Measurements from ENCODE around the gene SARDH.

Gene SARDH

GRCh38 chr9:133684936-133685361, 53.2 kb downstream of the SARDH start:
- no peaks in the 10 kb centered on the region for H4K20me1 ChIP-seq (ENCODE audit: control insufficient read depth, insufficient read depth, low read depth, low read length)
- no peaks in the 10 kb centered on the region for H3K27me3 ChIP-seq (ENCODE audit: control insufficient read depth, low read length)
- 0 out of 2 replicates have a peak overlapping the region, but pooled peaks have one; percentile 72 for H3K27ac ChIP-seq (ENCODE audit: low read depth, low read length)
- H3K9me2 ChIP-seq (replicated peaks; ENCODE audit: control insufficient read depth, low read length), result no peaks in the 10 kb centered on the region
- no peak for TF ChIP-seq EZH2phosphoT487 (IDR thresholded peaks at IDR 0.05; ENCODE audit: borderline replicate concordance, low read length)
- TF ChIP-seq, protein P1, sequence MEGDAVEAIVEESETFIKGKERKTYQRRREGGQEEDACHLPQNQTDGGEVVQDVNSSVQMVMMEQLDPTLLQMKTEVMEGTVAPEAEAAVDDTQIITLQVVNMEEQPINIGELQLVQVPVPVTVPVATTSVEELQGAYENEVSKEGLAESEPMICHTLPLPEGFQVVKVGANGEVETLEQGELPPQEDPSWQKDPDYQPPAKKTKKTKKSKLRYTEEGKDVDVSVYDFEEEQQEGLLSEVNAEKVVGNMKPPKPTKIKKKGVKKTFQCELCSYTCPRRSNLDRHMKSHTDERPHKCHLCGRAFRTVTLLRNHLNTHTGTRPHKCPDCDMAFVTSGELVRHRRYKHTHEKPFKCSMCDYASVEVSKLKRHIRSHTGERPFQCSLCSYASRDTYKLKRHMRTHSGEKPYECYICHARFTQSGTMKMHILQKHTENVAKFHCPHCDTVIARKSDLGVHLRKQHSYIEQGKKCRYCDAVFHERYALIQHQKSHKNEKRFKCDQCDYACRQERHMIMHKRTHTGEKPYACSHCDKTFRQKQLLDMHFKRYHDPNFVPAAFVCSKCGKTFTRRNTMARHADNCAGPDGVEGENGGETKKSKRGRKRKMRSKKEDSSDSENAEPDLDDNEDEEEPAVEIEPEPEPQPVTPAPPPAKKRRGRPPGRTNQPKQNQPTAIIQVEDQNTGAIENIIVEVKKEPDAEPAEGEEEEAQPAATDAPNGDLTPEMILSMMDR (IDR thresholded peaks at IDR 0.05; ENCODE audit: low read depth, low read length, poor library complexity, severe bottlenecking), result no peak
- peaks cover 34% of the 10 kb centered on the region for H3K4me1 ChIP-seq (ENCODE audit: control insufficient read depth, low read length)
- no peaks in the 10 kb centered on the region for H3K9me3 ChIP-seq (ENCODE audit: control insufficient read depth, insufficient read depth, low read length)
- H3K36me3 ChIP-seq (ENCODE audit: control insufficient read depth, low read length), result no peaks in the 10 kb centered on the region
- H3K79me2 ChIP-seq (ENCODE audit: control insufficient read depth, low read length), result no peaks in the 10 kb centered on the region
- H3K4me2 ChIP-seq (ENCODE audit: low read length), result no peak overlapping the region
- no peaks in the 10 kb centered on the region for H3F3A ChIP-seq (ENCODE audit: control insufficient read depth, insufficient read depth)
- no peak overlapping the region for H3K4me3 ChIP-seq (ENCODE audit: low read length)

DNA sequence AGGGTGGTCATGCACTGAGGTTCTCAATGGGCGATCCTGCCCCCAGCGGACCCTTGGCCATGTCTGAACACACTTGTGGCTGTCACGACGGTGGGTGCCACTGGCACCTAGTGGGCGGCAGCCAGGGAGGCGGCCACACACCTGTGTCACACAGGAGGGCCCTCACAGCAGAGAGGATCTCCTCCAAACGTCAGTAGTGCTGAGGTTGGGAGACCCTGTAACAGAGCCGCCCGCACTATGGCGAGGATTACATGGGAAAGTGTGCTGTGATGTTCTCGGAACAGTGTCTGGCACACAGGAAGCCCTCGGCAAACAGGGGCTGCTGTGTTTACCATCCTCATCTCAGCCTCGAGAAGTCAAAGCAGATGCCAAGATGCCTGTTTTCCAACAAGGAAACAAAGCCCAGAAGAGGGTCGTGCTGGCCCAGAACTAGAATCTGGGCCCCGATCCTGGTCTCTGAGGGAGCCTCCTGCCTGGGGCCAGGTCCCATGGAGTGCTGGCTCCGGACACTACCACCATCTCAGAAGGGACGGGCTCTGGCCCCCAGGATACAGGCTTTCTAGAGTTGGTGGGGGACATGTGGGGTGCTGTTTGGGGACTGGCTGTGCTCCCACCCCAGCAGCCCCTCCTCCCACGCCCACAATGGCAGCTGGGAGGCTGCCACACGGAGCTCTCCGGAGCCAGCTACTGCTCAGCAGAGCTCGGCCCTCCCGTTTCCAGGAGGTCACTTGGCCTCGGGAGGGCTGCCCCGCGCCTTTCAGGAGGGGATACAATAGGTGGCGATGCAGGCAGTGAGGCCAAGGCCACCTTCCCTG, 53.8 kb downstream of the SARDH start:
- H3K79me2 ChIP-seq (ENCODE audit: control insufficient read depth, low read length), result no peaks in the 10 kb centered on the region
- peaks cover 34% of the 10 kb centered on the region for H3K4me1 ChIP-seq (ENCODE audit: control insufficient read depth, low read length)
- TF ChIP-seq, protein P1 (IDR thresholded peaks at IDR 0.05; ENCODE audit: low read depth, low read length, poor library complexity, severe bottlenecking), result no peak
- TF ChIP-seq EZH2phosphoT487 (IDR thresholded peaks at IDR 0.05; ENCODE audit: borderline replicate concordance, low read length), result no peak
- no peaks in the 10 kb centered on the region for H3K9me3 ChIP-seq (ENCODE audit: control insufficient read depth, insufficient read depth, low read length)
- H3K27me3 ChIP-seq (ENCODE audit: control insufficient read depth, low read length), result no peaks in the 10 kb centered on the region
- no peaks in the 10 kb centered on the region for H3K36me3 ChIP-seq (ENCODE audit: control insufficient read depth, low read length)
- H3K27ac ChIP-seq (ENCODE audit: low read depth, low read length), result peak overlapping the region; percentile 72
- H3K4me2 ChIP-seq (ENCODE audit: low read length), result peak overlapping the region; percentile 71
- H4K20me1 ChIP-seq (ENCODE audit: control insufficient read depth, insufficient read depth, low read depth, low read length), result no peaks in the 10 kb centered on the region
- H3K4me3 ChIP-seq (ENCODE audit: low read length), result peak overlapping the region; percentile 57
- no peaks in the 10 kb centered on the region for H3K9me2 ChIP-seq (replicated peaks; ENCODE audit: control insufficient read depth, low read length)
- no peaks in the 10 kb centered on the region for H3F3A ChIP-seq (ENCODE audit: control insufficient read depth, insufficient read depth)

GRCh38 chr9:133683586-133684120, 54.5 kb downstream of the SARDH start:
- peak overlapping the region; percentile 57 for H3K4me3 ChIP-seq (ENCODE audit: low read length)
- no peaks in the 10 kb centered on the region for H3K9me3 ChIP-seq (ENCODE audit: control insufficient read depth, insufficient read depth, low read length)
- H3K4me1 ChIP-seq (ENCODE audit: control insufficient read depth, low read length), result peaks cover 34% of the 10 kb centered on the region
- H3K79me2 ChIP-seq (ENCODE audit: control insufficient read depth, low read length), result no peaks in the 10 kb centered on the region
- TF ChIP-seq EZH2phosphoT487 (IDR thresholded peaks at IDR 0.05; ENCODE audit: borderline replicate concordance, low read length), result no peak
- TF ChIP-seq, protein P1 (IDR thresholded peaks at IDR 0.05; ENCODE audit: low read depth, low read length, poor library complexity, severe bottlenecking), result no peak
- peak overlapping the region; percentile 72 for H3K27ac ChIP-seq (ENCODE audit: low read depth, low read length)
- H3K4me2 ChIP-seq (ENCODE audit: low read length), result peak overlapping the region; percentile 71
- no peaks in the 10 kb centered on the region for H3K27me3 ChIP-seq (ENCODE audit: control insufficient read depth, low read length)
- H3K9me2 ChIP-seq (replicated peaks; ENCODE audit: control insufficient read depth, low read length), result no peaks in the 10 kb centered on the region
- H3K36me3 ChIP-seq (ENCODE audit: control insufficient read depth, low read length), result no peaks in the 10 kb centered on the region
- no peaks in the 10 kb centered on the region for H3F3A ChIP-seq (ENCODE audit: control insufficient read depth, insufficient read depth)
- H4K20me1 ChIP-seq (ENCODE audit: control insufficient read depth, insufficient read depth, low read depth, low read length), result no peaks in the 10 kb centered on the region
